ENCODE measurements around the gene IDH3B. TPM values are rescaled to one million over a fixed set of nuclear protein-coding genes. Genes with fewer than 3 reads are reported as not detected.

The IDH3B gene
- total and polyA plus RNA-seq, 9 of the 15 experiments (the other 6 are each of a cell fraction or from before 2014, with no cell fraction given) = 91.7 to 224 (median 155) TPM

DNA sequence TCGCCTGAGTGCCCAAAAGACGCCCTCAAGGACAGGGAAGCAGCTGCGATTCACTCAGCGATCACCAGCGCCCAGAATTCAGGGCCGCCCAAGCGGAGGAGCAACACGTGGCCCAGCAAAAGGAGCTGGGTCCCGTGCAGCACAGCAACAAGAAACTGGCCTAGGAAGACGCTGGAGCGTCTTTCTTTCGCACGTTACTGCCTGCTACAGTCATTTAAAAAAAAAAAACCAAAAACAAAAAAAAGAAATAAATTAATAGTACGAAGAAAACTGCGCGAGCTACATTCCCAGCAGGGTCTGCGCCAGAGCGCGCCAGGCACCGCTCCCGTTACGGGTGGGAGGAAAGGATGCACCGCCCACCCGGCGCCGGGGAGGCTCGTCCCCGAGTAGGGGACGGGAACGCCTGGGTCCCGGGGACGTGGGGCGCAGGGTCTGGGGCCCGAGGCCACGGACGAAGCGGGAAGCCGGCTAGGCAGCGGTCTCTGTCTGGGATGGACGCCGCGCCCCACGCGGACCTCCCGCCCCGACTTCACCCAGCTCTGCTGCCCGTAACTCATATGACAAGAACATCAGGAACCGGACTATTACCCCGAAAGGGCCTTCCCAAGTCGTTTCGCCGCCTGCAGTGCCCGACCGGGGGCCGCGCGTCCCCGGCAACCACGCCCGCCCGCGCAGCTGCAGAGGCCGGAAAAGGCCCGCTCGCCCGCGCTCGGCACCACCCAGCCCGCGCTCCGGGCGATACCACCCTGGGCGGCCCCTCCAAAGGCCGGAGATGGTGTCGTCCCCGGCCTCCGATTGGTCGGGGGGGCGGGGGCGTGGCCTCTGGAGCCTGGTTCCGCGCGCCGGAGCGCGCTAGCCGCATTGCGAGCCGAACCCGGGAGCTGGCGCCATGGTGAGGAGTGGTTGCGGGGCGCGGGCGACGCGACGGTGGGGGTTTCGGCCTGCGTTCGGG lies 12.0 kb downstream of the IDH3B start, which contains the start of gene NOP56 (continued):
- TF ChIP-seq, protein P1, sequence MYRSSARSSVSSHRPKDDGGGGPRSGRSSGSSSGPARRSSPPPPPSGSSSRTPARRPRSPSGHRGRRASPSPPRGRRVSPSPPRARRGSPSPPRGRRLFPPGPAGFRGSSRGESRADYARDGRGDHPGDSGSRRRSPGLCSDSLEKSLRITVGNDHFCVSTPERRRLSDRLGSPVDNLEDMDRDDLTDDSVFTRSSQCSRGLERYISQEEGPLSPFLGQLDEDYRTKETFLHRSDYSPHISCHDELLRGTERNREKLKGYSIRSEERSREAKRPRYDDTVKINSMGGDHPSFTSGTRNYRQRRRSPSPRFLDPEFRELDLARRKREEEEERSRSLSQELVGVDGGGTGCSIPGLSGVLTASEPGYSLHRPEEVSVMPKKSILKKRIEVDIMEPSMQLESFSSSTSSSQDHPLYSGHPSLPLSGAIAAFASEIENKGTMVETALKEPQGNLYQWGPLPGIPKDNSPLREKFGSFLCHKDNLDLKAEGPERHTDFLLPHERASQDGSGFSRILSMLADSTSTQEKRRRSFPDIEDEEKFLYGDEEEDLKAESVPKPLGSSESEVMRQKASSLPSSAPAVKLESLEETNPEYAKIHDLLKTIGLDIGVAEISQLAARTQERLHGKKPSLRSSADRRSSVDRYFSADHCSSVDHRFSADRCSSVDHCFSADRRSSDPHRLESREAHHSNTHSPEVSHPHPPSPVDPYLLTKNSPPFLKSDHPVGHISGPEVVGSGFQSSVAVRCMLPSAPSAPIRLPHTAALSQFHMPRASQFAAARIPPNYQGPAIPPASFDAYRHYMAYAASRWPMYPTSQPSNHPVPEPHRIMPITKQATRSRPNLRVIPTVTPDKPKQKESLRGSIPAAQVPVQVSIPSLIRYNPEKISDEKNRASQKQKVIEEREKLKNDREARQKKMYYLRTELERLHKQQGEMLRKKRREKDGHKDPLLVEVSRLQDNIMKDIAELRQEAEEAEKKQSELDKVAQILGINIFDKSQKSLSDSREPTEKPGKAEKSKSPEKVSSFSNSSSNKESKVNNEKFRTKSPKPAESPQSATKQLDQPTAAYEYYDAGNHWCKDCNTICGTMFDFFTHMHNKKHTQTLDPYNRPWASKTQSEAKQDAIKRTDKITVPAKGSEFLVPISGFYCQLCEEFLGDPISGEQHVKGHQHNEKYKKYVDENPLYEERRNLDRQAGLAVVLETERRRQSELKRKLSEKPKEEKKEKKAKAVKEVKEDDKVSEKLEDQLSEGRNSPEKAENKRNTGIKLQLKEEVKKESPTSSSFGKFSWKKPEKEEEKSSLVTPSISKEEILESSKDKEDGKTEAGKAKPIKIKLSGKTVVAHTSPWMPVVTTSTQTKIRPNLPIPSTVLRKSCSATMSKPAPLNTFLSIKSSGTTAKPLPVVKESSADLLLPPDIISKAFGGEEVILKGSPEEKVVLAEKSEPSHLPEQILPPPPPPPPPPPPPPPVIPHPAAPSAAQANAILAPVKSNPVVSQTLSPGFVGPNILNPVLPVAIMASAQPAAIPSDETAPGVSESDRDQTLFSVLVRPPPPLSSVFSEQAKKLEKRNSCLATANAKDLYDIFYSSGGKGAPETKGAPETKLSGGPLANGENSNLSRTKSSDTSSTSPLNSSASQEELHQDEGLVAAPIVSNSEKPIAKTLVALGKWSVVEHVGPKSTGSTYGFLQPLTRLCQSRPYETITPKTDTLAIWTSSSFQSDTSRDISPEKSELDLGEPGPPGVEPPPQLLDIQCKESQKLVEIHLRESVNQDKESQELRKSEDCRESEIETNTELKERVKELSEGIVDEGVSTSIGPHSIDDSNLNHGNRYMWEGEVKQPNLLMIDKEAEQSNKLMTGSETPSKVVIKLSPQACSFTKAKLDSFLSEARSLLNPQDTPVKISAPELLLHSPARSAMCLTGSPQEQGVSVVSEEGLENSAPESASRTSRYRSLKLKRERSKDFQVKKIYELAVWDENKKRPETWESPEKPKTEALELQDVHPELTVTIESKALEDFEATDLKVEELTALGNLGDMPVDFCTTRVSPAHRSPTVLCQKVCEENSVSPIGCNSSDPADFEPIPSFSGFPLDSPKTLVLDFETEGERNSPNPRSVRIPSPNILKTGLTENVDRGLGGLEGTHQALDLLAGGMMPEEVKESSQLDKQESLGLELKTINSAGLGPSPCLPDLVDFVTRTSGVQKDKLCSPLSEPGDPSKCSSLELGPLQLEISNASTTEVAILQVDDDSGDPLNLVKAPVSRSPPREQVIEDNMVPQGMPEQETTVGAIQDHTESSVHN (IDR thresholded peaks at IDR 0.05; ENCODE audit: borderline replicate concordance in 1 of 2, low read depth in 1 of 2) = no peak
- TF ChIP-seq ETV6 (IDR thresholded peaks at IDR 0.05; ENCODE audit: borderline replicate concordance in 1 of 2, low read depth in 2 of 2, low read length in 1 of 2) (no peak), ETV6 (CRISPR knock-in tag; IDR thresholded peaks at IDR 0.05; ENCODE audit: borderline replicate concordance) (no peak), ZNF583 (CRISPR knock-in tag; IDR thresholded peaks at IDR 0.05) (no peak), HMG20B (CRISPR knock-in tag; IDR thresholded peaks at IDR 0.05) (no peak), ELF4 (CRISPR knock-in tag; IDR thresholded peaks at IDR 0.05) (no peak)
- TF ChIP-seq, protein P2, sequence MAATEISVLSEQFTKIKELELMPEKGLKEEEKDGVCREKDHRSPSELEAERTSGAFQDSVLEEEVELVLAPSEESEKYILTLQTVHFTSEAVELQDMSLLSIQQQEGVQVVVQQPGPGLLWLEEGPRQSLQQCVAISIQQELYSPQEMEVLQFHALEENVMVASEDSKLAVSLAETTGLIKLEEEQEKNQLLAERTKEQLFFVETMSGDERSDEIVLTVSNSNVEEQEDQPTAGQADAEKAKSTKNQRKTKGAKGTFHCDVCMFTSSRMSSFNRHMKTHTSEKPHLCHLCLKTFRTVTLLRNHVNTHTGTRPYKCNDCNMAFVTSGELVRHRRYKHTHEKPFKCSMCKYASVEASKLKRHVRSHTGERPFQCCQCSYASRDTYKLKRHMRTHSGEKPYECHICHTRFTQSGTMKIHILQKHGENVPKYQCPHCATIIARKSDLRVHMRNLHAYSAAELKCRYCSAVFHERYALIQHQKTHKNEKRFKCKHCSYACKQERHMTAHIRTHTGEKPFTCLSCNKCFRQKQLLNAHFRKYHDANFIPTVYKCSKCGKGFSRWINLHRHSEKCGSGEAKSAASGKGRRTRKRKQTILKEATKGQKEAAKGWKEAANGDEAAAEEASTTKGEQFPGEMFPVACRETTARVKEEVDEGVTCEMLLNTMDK (IDR thresholded peaks at IDR 0.05; ENCODE audit: borderline replicate concordance, insufficient read depth, low read depth, low read length, poor library complexity, severe bottlenecking) = no peak

Measured in K562 (cell line).